HEK293T (cell line): ENCODE data around the gene TMTC2.

ENCODE experiments used
- CTCF ChIA-PET: fragments of 350-600 bp; formaldehyde crosslinking; extraction: SDS; loops from one replicate; lab custom pipeline; 2021; ENCODE audit warnings: antibody characterized with exemption, inconsistent platforms; lab: Yijun Ruan, JAX
- POLR2A ChIA-PET: fragments of 350-600 bp; formaldehyde crosslinking; extraction: SDS; loops from one replicate; lab custom pipeline; 2020; ENCODE audit warnings: antibody characterized with exemption, inconsistent platforms; lab: Yijun Ruan, JAX
- DNase-seq: peaks from one replicate; pipeline ENCODE4 v3.0.0; 2012; ENCODE audit warnings: mixed read lengths; ENCODE audit errors: extremely low spot score
- ARNT ChIP-seq: fragments of 450-650 bp; IDR thresholded peaks from 2 replicates; pipeline ENCODE4 v1.6.1; 2017; ENCODE audit warnings: mild to moderate bottlenecking
- BHLHE40 ChIP-seq: fragments of 450-650 bp; IDR thresholded peaks from 2 replicates; pipeline ENCODE4 v1.6.1; 2016; ENCODE audit warnings: mild to moderate bottlenecking, moderate library complexity, borderline replicate concordance
- CTBP1 ChIP-seq: fragments of 450-650 bp; IDR thresholded peaks from 2 replicates; pipeline ENCODE4 v1.6.1; 2016; ENCODE audit warnings: borderline replicate concordance
- ELF4 ChIP-seq: fragments of 450-650 bp; IDR thresholded peaks from 2 replicates; pipeline ENCODE4 v1.6.1; 2017; ENCODE audit warnings: antibody characterized with exemption
- FOXA1 ChIP-seq: fragments of 450-650 bp; IDR thresholded peaks from 2 replicates; pipeline ENCODE4 v1.6.1; 2016; ENCODE audit warnings: mild to moderate bottlenecking
- FOXK2 ChIP-seq: fragments of 450-650 bp; IDR thresholded peaks from 2 replicates; pipeline ENCODE4 v1.6.1; 2016; ENCODE audit warnings: mild to moderate bottlenecking
- FOXM1 ChIP-seq: fragments of 450-650 bp; IDR thresholded peaks from 2 replicates; pipeline ENCODE4 v1.6.1; 2017; ENCODE audit warnings: mild to moderate bottlenecking, borderline replicate concordance
- HDGF ChIP-seq: fragments of 450-650 bp; IDR thresholded peaks from 2 replicates; pipeline ENCODE4 v1.6.1; 2017; ENCODE audit warnings: antibody characterized with exemption, borderline replicate concordance
- L3MBTL2 ChIP-seq: fragments of 450-650 bp; conservative IDR thresholded peaks from 2 replicates; pipeline ENCODE4 v1.6.1; 2016; ENCODE audit warnings: mild to moderate bottlenecking
- LEF1 ChIP-seq: fragments of 450-650 bp; IDR thresholded peaks from 2 replicates; pipeline ENCODE4 v1.6.1; 2017; ENCODE audit warnings: mild to moderate bottlenecking, borderline replicate concordance
- NFRKB ChIP-seq: fragments of 450-650 bp; IDR thresholded peaks from 2 replicates; pipeline ENCODE4 v1.6.1; 2016; ENCODE audit warnings: mild to moderate bottlenecking, moderate library complexity
- PKNOX1 ChIP-seq: fragments of 450-650 bp; IDR thresholded peaks from 2 replicates; pipeline ENCODE4 v1.6.1; 2016
- SP1 ChIP-seq: fragments of 450-650 bp; IDR thresholded peaks from 2 replicates; pipeline ENCODE4 v1.6.1; 2017
- SUZ12 ChIP-seq: fragments of 450-650 bp; IDR thresholded peaks from 2 replicates; pipeline ENCODE4 v1.6.1; 2016; ENCODE audit warnings: mild to moderate bottlenecking
- TARDBP ChIP-seq: fragments of 450-650 bp; IDR thresholded peaks from 2 replicates; pipeline ENCODE4 v1.6.1; 2016
- ZNF384 ChIP-seq: fragments of 450-650 bp; IDR thresholded peaks from 2 replicates; pipeline ENCODE4 v1.6.1; 2016

Gene TMTC2

GRCh38 chr12:82659343-82660207, 27.1 kb upstream of the TMTC2 start:
- no peak for DNase-seq
- no peak for TF ChIP-seq ARNT
- TF ChIP-seq BHLHE40: no peak
- no peak for TF ChIP-seq FOXA1
- no peak for TF ChIP-seq FOXK2
- TF ChIP-seq NFRKB: no peak
- TF ChIP-seq HDGF: no peak
- no peak for TF ChIP-seq TARDBP
- no peak for TF ChIP-seq ELF4
- no peak for TF ChIP-seq SP1
- TF ChIP-seq PKNOX1: no peak
- TF ChIP-seq FOXM1: no peak
- no peak for TF ChIP-seq LEF1
- TF ChIP-seq SUZ12: no peak
- TF ChIP-seq L3MBTL2: no peak
- no peak for TF ChIP-seq ZNF384
- no peak for TF ChIP-seq CTBP1
- CTCF ChIA-PET: no interaction called here
- POLR2A ChIA-PET: no interaction called here

GRCh38 chr12:82660541-82661325, 26.0 kb upstream of the TMTC2 start:
- DNase-seq: no peak
- TF ChIP-seq BHLHE40 (no peak), PKNOX1 (no peak), CTBP1 (no peak), ARNT (no peak), FOXA1 (no peak)
- POLR2A ChIA-PET: no interaction called here
- CTCF ChIA-PET: interaction anchor here (0.6 kb wide), 1 partner anchor 26 kb away, joined by 3 read pairs; the partner anchor contains the start of gene TMTC2

- CTCF ChIA-PET: no interaction called here
- POLR2A ChIA-PET: no interaction called here
- TF ChIP-seq SP1 (no peak), L3MBTL2 (no peak), SUZ12 (no peak), ZNF384 (no peak), LEF1 (no peak), FOXM1 (no peak), CTBP1 (no peak), PKNOX1 (no peak), TARDBP (no peak), FOXA1 (no peak), FOXK2 (no peak), ELF4 (no peak), BHLHE40 (no peak), HDGF (no peak), NFRKB (no peak), ARNT (no peak)
- no peak for DNase-seq
Observed at GRCh38 chr12:82663893-82664292, 22.8 kb upstream of the TMTC2 start.

- no peak for DNase-seq
- CTCF ChIA-PET: no interaction called here
- POLR2A ChIA-PET: no interaction called here
- TF ChIP-seq LEF1: no peak
- no peak for TF ChIP-seq PKNOX1
- TF ChIP-seq ELF4: no peak
- TF ChIP-seq FOXA1: no peak
- no peak for TF ChIP-seq ARNT
- TF ChIP-seq BHLHE40: no peak
Observed at GRCh38 chr12:82665142-82665923, 21.4 kb upstream of the TMTC2 start.

- DNase-seq: no peak
- ChIA-PET CTCF (no interaction called here), POLR2A (no interaction called here)
Observed at GRCh38 chr12:82666830-82667229, 19.9 kb upstream of the TMTC2 start.

More at GRCh38 chr12:82666830-82667229, 19.9 kb upstream of the TMTC2 start:
- TF ChIP-seq NFRKB (no peak), PKNOX1 (no peak), SUZ12 (no peak), ZNF384 (no peak), BHLHE40 (no peak), TARDBP (no peak), CTBP1 (no peak), HDGF (no peak)
